Measurements from ENCODE around the gene HBD.

DNA sequence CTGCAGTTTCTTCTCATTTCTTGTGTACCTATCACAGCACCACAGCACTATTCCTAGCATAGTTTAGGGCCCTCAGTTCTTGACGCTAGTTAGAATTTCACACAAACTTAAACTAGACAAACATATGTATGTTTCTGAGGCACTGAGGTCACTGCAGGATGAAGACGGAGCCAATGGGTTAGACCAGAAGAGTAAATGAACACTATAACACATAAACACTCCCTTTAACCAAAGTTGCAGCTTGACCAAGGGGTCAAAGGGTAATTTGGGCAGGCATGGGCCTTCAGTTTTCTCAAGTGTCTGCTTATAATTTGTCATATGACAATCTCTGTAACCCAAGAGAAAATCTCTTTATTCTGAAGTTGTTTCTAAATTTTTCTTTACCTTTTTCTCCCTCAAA, 48.3 kb upstream of the HBD start:
- TF ChIP-seq CTCF (IDR thresholded peaks at IDR 0.05; ENCODE audit: insufficient read depth, low read depth, low read length) (no peak), EZH2 (IDR thresholded peaks at IDR 0.05; ENCODE audit: insufficient read depth, low read length) (no peak)
